Posterior cingulate gyrus (tissue), 11 donors: Measurements from ENCODE around the gene TEX261.

Source experiments
- DNase-seq, 10 donors: peaks; one replicate each; pipeline versions ENCODE4 v3.0.0 to v3.0.0-alpha.2; 2020 to 2021; ENCODE audit warnings: mixed read lengths in 3 of 10
- intact Hi-C: fragments of 100-400 bp; cut with DNase I; formaldehyde crosslinking; loops from one replicate; pipeline ENCODE4 v1.15.1; 2023

Gene TEX261

GRCh38 chr2:70960833-70961647 lies 33.6 kb downstream of the TEX261 start:
- intact Hi-C loops, result no loop called here
- peak in 3 of 10 donors; percentile 2 to 76 (median 62) for DNase-seq

GRCh38 chr2:70959851-70960832 lies 34.5 kb downstream of the TEX261 start:
- intact Hi-C loops, result no loop called here
- peak in 3 of 10 donors; percentile 4 to 55 (median 45) for DNase-seq

- DNase-seq, result peak in 3 of 10 donors; percentile 3 to 55 (median 52)
- intact Hi-C loops, result no loop called here
These were observed 35.4 kb downstream of the TEX261 start for GRCh38 chr2:70959271-70959761.

- intact Hi-C loops, result no loop called here
- DNase-seq, result peak in 2 of 10 donors; percentile 6 to 33
These were observed 35.9 kb downstream of the TEX261 start for GRCh38 chr2:70958759-70959158.

- peak in 3 of 10 donors; percentile 1 to 68 (median 57) for DNase-seq
- intact Hi-C loops, result no loop called here
These were observed 36.9 kb downstream of the TEX261 start for GRCh38 chr2:70957798-70958197.

GRCh38 chr2:70956141-70956540 lies 38.5 kb downstream of the TEX261 start:
- DNase-seq, result no peak

GRCh38 chr2:70954886-70955285 lies 39.8 kb downstream of the TEX261 start:
- intact Hi-C loops, result no loop called here
- peak in 4 of 10 donors; percentile 0 to 69 (median 20) for DNase-seq

More at GRCh38 chr2:70956141-70956540, 38.5 kb downstream of the TEX261 start:
- intact Hi-C loops, result no loop called here

GRCh38 chr2:70949086-70949485 lies 45.6 kb downstream of the TEX261 start:
- peak in 1 of 10 donors; percentile 7 for DNase-seq
- intact Hi-C loops, result no loop called here

GRCh38 chr2:70948337-70949003 lies 46.2 kb downstream of the TEX261 start:
- intact Hi-C loops, result loop anchor here (1.0 kb wide), 1 partner anchor 77 kb away; no protein-coding TSS in a partner anchor

GRCh38 chr2:70947556-70948184 lies 47.0 kb downstream of the TEX261 start:
- DNase-seq, result peak in 2 of 10 donors; percentile 4 to 10
- intact Hi-C loops, result loop anchor here (1.0 kb wide), 1 partner anchor 76 kb away; no protein-coding TSS in a partner anchor

More at GRCh38 chr2:70948337-70949003, 46.2 kb downstream of the TEX261 start:
- DNase-seq, result peak; percentile 51 to 95 (median 81)

- intact Hi-C loops, result loop anchor here (1.0 kb wide), 1 partner anchor 158 kb away; no protein-coding TSS in a partner anchor
- peak in 6 of 10 donors; percentile 26 to 84 (median 57) for DNase-seq
These were observed 47.7 kb downstream of the TEX261 start for GRCh38 chr2:70946832-70947442.

GRCh38 chr2:70944111-70944690 lies 50.5 kb downstream of the TEX261 start:
- intact Hi-C loops, result no loop called here
- peak in 1 of 10 donors; percentile 43 for DNase-seq

GRCh38 chr2:70943205-70943871 lies 51.3 kb downstream of the TEX261 start:
- DNase-seq, result peak in 1 of 10 donors; percentile 56
- intact Hi-C loops, result no loop called here

GRCh38 chr2:70942396-70943204 lies 52.1 kb downstream of the TEX261 start:
- DNase-seq, result peak in 1 of 10 donors; percentile 57
- intact Hi-C loops, result no loop called here

- peak in 1 of 10 donors; percentile 69 for DNase-seq
- intact Hi-C loops, result no loop called here
These were observed 53.0 kb downstream of the TEX261 start for GRCh38 chr2:70941701-70942100.

- intact Hi-C loops, result no loop called here
These were observed 53.5 kb downstream of the TEX261 start for GRCh38 chr2:70941186-70941585.

More at GRCh38 chr2:70941186-70941585, 53.5 kb downstream of the TEX261 start:
- peak in 1 of 10 donors; percentile 48 for DNase-seq
